Spleen (tissue), 11 donors: ENCODE data around the gene TCEAL3. TPM values are rescaled to one million over a fixed set of nuclear protein-coding genes. Genes with fewer than 3 reads are reported as not detected.

Source experiments
- DNase-seq: peaks from one replicate; pipeline ENCODE4 v3.0.0-alpha.2; 2020
- H3K27ac ChIP-seq, 8 donors: fragments of 200-600 bp; sonication (generic) in 7 of 8; 1 replicate in 4 of 8; 2 replicates in 4 of 8; pipeline versions ENCODE4 v1.5.0 to v1.8.0; 2016 to 2021; ENCODE audit warnings: inconsistent platforms in 4 of 8, mild to moderate bottlenecking in 4 of 8, moderate library complexity in 1 of 8
- H3K27me3 ChIP-seq, 7 donors: fragments of 200-600 bp; sonication (generic) in 6 of 7; replicated peaks in 1 of 7; 1 replicate in 4 of 7; 2 replicates in 3 of 7; pipeline versions ENCODE4 v1.5.0 to v1.8.0; 2016 to 2021; ENCODE audit warnings: inconsistent platforms in 3 of 7, mild to moderate bottlenecking in 1 of 7
- H3K36me3 ChIP-seq, 6 donors: fragments of 200-600 bp; sonication (generic) in 5 of 6; 1 replicate in 4 of 6; 2 replicates in 2 of 6; pipeline versions ENCODE4 v1.5.0 to v1.8.0; 2016 to 2021; ENCODE audit warnings: inconsistent platforms in 2 of 6
- H3K4me1 ChIP-seq, 6 donors: fragments of 200-600 bp; sonication (generic) in 5 of 6; 1 replicate in 3 of 6; 2 replicates in 3 of 6; pipeline versions ENCODE4 v1.5.0 to v1.8.0; 2016 to 2021; ENCODE audit warnings: inconsistent platforms in 3 of 6
- H3K4me3 ChIP-seq, 8 donors: fragments of 200-600 bp; sonication (generic) in 7 of 8; 1 replicate in 4 of 8; 2 replicates in 4 of 8; pipeline versions ENCODE4 v1.5.0 to v1.8.0; 2016 to 2021; ENCODE audit warnings: inconsistent platforms in 4 of 8, mild to moderate bottlenecking in 4 of 8, moderate library complexity in 2 of 8
- H3K9me3 ChIP-seq, 8 donors: fragments of 200-600 bp; sonication (generic) in 7 of 8; 1 replicate in 4 of 8; 2 replicates in 4 of 8; pipeline versions ENCODE4 v1.5.0 to v1.8.0; 2016 to 2021; ENCODE audit warnings: inconsistent platforms in 4 of 8
- POLR2A ChIP-seq, 3 donors: fragments of 450-650 bp; IDR thresholded peaks; one replicate each; pipeline ENCODE4 v1.5.1; 2017; ENCODE audit warnings: antibody characterized with exemption in 3 of 3, mild to moderate bottlenecking in 1 of 3
- POLR2AphosphoS5 ChIP-seq, 3 donors: sonication (generic); formaldehyde crosslinking; IDR thresholded peaks; one replicate each; pipeline ENCODE4 v1.5.1; 2017; ENCODE audit warnings: antibody characterized with exemption in 3 of 3
- WGBS, 5 donors: extraction: QIAGEN DNeasy Blood & Tissue Kit in 3 of 5; methylation state at CpG; one replicate each; pipeline versions ENCODE4 v1.1.5 to v1.1.7; 2013 to 2018; 5-methylcytosine and 5-hydroxymethylcytosine counted together
- intact Hi-C: fragments of 100-400 bp; cut with DNase I; formaldehyde crosslinking; loops from one replicate; pipeline ENCODE4 v1.15.0; 2023; ENCODE audit warnings: low total_unique reads
- polyA plus RNA-seq, 3 donors: library from polyadenylated mRNA; stranded (reverse); fragments of 200-250 nt; gene quantifications; one replicate each; pipeline ENCODE4 v1.2.1, GENCODE V29; 2013
- total RNA-seq, 7 donors: library from RNA; depleted of rRNA in 3 of 7; stranded (reverse); fragments of >200 nt in 3 of 7; fragmentation: NEBNext Ultra II Directional in 4 of 7; extraction: Animal tissue kit (Norgen Biotek cat#: 25700) in 4 of 7; gene quantifications; one replicate each; pipeline versions ENCODE4 v1.1.0 to v1.2.1, GENCODE V29; 2016 to 2021
- TF ChIP-seq, protein P1 (sequence below), 11 experiments: fragments of 200-600 bp in 7 of 11; fragments of 450-650 bp in 4 of 11; sonication (generic) in 4 of 11; IDR thresholded peaks in 8 of 11; conservative IDR thresholded peaks in 3 of 11; 1 replicate in 7 of 11; 2 replicates in 4 of 11; pipeline versions ENCODE4 v1.4.0 to v1.8.0; 2016 to 2021; ENCODE audit warnings: antibody characterized with exemption in 11 of 11, inconsistent platforms in 4 of 11, mild to moderate bottlenecking in 1 of 11
- donor health status: healthy with polysubstance abuse.
- donor health status: DM: no; HTN: no; CAD: no; lungs with moderate emphysema.
- donor health status: DM: no; HTN: no; CAD: no.
- donor health status: Bipolar disorder and iron deficiency.
- donor health status: healthy.
- donor health status: DM: no; HTN: no; CAD: no.
- donor health status: DM: yes; HTN: yes; CAD: no.

TCEAL3 gene
- total and polyA plus RNA-seq, 10 donors, result 16.1 to 36.4 (median 25.4) TPM

DNA sequence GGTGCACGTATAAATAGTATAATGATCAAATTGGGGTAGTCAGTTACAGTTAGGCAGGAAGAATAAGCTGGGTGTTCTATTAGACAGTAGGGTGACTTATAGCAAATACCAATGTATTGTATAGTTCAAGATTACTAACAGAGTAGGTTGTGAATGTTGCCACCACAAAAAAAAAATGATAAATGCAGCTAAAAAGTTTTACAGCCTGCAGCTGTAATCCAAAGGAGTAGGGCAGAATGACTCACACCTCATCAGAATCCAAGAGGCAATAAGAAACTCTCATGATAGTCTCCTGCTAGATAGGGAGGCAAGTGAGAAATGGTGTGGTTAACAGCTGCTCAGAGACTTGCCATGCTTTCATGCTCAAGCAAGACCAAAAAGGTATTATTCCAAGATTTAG lies 42.0 kb upstream of the TCEAL3 start:
- no peak overlapping the region for H3K27ac ChIP-seq
- intact Hi-C loops, result no loop called here
- H3K4me1 ChIP-seq, result no peaks in the 10 kb centered on the region
- H3K4me3 ChIP-seq, result no peak overlapping the region
- H3K36me3 ChIP-seq, result no peaks in the 10 kb centered on the region
- DNase-seq, result no peak
- H3K9me3 ChIP-seq, result no peaks in the 10 kb centered on the region
- TF ChIP-seq POLR2AphosphoS5 (IDR thresholded peaks at IDR 0.05) (no peak), POLR2A (IDR thresholded peaks at IDR 0.05) (no peak)
- TF ChIP-seq, protein P1, sequence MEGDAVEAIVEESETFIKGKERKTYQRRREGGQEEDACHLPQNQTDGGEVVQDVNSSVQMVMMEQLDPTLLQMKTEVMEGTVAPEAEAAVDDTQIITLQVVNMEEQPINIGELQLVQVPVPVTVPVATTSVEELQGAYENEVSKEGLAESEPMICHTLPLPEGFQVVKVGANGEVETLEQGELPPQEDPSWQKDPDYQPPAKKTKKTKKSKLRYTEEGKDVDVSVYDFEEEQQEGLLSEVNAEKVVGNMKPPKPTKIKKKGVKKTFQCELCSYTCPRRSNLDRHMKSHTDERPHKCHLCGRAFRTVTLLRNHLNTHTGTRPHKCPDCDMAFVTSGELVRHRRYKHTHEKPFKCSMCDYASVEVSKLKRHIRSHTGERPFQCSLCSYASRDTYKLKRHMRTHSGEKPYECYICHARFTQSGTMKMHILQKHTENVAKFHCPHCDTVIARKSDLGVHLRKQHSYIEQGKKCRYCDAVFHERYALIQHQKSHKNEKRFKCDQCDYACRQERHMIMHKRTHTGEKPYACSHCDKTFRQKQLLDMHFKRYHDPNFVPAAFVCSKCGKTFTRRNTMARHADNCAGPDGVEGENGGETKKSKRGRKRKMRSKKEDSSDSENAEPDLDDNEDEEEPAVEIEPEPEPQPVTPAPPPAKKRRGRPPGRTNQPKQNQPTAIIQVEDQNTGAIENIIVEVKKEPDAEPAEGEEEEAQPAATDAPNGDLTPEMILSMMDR (IDR thresholded peaks at IDR 0.05 in 8 of 11, conservative IDR thresholded peaks at IDR 0.05 in 3 of 11), result no peak
- WGBS, 5 donors, result 35 to 78% (median 67%) methylated on average over 1 of the region's 1 CpG
- H3K27me3 ChIP-seq, result no peaks in the 10 kb centered on the region

DNA sequence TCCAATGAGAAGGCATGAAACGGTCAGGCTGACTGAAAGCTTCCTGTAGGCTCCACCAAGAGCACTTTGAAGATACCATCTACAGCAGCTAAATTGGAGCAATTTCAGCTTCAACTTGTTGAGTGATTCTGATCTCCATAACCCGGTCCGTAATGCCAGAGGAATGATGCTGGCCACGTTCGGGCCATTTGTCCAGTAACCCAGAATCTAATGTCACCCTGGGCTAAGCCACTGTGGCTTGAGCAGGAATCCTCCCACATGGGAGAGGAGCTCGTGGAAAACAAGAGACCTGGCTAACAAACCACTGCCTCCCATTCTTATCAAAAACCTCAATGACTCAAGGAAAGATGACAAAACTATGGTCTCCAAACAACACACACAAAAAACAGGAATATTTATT lies 36.6 kb upstream of the TCEAL3 start:
- H3K4me3 ChIP-seq, result no peak overlapping the region
- TF ChIP-seq, protein P1 (IDR thresholded peaks at IDR 0.05 in 8 of 11, conservative IDR thresholded peaks at IDR 0.05 in 3 of 11), result no peak
- no peak for TF ChIP-seq POLR2A (IDR thresholded peaks at IDR 0.05)
- no peak for TF ChIP-seq POLR2AphosphoS5 (IDR thresholded peaks at IDR 0.05)
- H3K4me1 ChIP-seq, result no peaks in the 10 kb centered on the region
- no peaks in the 10 kb centered on the region for H3K36me3 ChIP-seq
- H3K27me3 ChIP-seq, result no peaks in the 10 kb centered on the region
- intact Hi-C loops, result no loop called here
- no peak for DNase-seq
- no peaks in the 10 kb centered on the region for H3K9me3 ChIP-seq
- H3K27ac ChIP-seq, result no peak overlapping the region
- WGBS, 5 donors, result 83 to 93% (median 88%) methylated on average over 6 of the region's 6 CpGs

DNA sequence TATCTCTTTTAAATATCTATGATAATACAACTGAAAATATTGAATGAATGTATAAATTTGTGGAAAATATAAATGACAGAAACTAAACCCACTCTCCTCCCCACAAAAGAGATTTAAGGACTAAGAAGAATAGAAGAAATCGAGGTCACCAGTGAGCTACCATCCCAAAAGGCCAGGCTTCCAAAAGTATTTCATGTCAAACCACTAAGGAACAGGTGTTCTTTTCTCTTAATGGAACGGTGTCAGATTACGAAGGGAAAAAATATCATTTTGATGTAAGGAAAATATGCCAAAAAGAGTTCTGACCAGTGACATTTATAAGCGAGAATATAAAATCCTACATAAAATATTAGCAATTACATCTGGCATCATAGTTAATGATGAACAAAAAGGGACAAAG lies 36.0 kb upstream of the TCEAL3 start:
- intact Hi-C loops, result no loop called here
- 70 to 86% (median 85%) methylated on average over 4 of the region's 4 CpGs for WGBS, 5 donors
- Histone ChIP-seq H3K4me1 (no peaks in the 10 kb centered on the region), H3K9me3 (no peaks in the 10 kb centered on the region), H3K4me3 (no peak overlapping the region), H3K27me3 (no peaks in the 10 kb centered on the region), H3K27ac (no peak overlapping the region), H3K36me3 (no peaks in the 10 kb centered on the region)
- no peak for DNase-seq
- TF ChIP-seq POLR2A (IDR thresholded peaks at IDR 0.05) (no peak), POLR2AphosphoS5 (IDR thresholded peaks at IDR 0.05) (no peak)
- TF ChIP-seq, protein P1 (IDR thresholded peaks at IDR 0.05 in 8 of 11, conservative IDR thresholded peaks at IDR 0.05 in 3 of 11), result no peak

DNA sequence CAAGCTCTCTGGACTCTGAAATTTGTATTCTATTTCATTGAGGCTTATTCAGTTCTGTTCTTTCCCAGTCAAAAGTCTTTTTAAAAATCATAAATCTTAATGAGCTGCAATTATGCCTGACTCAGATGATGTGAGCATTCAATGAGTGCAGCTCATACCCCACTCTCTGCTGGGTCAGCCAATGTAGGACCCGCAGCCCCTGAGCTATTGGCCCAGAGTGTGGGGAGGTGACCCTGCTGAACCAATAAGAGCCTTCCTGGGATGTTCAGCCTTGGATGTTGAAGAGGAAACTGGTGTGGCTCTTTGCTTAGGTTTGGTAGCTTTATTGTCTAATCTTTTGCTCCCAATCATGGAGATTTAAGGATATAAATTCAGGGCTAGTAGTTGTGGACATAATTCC lies 34.6 kb upstream of the TCEAL3 start:
- H3K27me3 ChIP-seq, result no peaks in the 10 kb centered on the region
- no peak overlapping the region for H3K27ac ChIP-seq
- H3K9me3 ChIP-seq, result no peaks in the 10 kb centered on the region
- no peaks in the 10 kb centered on the region for H3K4me1 ChIP-seq
- 53 to 93% (median 91%) methylated on average over 1 of the region's 1 CpG for WGBS, 5 donors
- no peaks in the 10 kb centered on the region for H3K36me3 ChIP-seq
- H3K4me3 ChIP-seq, result no peak overlapping the region
- intact Hi-C loops, result no loop called here
- DNase-seq, result no peak
- TF ChIP-seq POLR2AphosphoS5 (IDR thresholded peaks at IDR 0.05) (no peak), POLR2A (IDR thresholded peaks at IDR 0.05) (no peak)
- TF ChIP-seq, protein P1 (IDR thresholded peaks at IDR 0.05 in 8 of 11, conservative IDR thresholded peaks at IDR 0.05 in 3 of 11), result no peak
